GM06990 (cell line): Measurements from ENCODE around the gene DPF1.

Source experiments
- DNase-seq: peaks from one replicate; pipeline ENCODE4 v3.0.0-alpha.2; 2011; ENCODE audit not compliant: insufficient read length; ENCODE audit errors: extremely low read depth
- H3K27me3 ChIP-seq: replicated peaks from 2 replicates; pipeline ENCODE4 v1.6.0; 2011; ENCODE audit warnings: low read length; ENCODE audit not compliant: control insufficient read depth, insufficient read depth
- H3K36me3 ChIP-seq: 2 replicates; pipeline ENCODE4 v1.5.1; 2011; ENCODE audit warnings: low read length; ENCODE audit not compliant: control insufficient read depth, insufficient read depth
- H3K4me3 ChIP-seq: replicated peaks from 2 replicates; pipeline ENCODE4 v1.5.1; 2011; ENCODE audit warnings: low read depth, mild to moderate bottlenecking, control low read depth, low read length
- TF ChIP-seq, protein P1 (sequence below): IDR thresholded peaks from 2 replicates; pipeline ENCODE4 v1.5.1; 2011; ENCODE audit warnings: low read length, control low read depth, mild to moderate bottlenecking, inconsistent platforms; ENCODE audit not compliant: insufficient read depth, poor library complexity, severe bottlenecking

DPF1 gene

DNA sequence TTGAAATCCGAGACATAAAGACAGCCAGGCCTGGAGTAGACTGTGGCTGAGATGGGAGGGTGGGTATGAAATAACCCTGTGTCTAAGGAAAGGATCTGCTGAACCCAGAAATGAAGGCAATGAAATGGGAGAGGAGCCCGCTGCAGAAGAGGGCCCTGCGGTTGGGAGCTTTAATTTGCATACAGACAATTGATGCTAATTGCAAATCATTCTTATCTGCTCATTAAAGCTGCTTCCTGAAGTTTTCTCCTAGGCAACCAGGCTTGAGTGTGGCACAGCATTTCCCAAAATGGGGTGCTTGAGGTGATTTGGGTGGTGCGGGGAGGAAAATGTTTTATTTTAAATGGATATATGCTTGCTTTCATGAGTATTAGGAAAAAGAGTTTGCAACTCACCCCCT is 55.4 kb downstream of the DPF1 start:
- no peak overlapping the region for H3K4me3 ChIP-seq
- peaks cover 26% of the 10 kb centered on the region for H3K36me3 ChIP-seq
- TF ChIP-seq, protein P1, sequence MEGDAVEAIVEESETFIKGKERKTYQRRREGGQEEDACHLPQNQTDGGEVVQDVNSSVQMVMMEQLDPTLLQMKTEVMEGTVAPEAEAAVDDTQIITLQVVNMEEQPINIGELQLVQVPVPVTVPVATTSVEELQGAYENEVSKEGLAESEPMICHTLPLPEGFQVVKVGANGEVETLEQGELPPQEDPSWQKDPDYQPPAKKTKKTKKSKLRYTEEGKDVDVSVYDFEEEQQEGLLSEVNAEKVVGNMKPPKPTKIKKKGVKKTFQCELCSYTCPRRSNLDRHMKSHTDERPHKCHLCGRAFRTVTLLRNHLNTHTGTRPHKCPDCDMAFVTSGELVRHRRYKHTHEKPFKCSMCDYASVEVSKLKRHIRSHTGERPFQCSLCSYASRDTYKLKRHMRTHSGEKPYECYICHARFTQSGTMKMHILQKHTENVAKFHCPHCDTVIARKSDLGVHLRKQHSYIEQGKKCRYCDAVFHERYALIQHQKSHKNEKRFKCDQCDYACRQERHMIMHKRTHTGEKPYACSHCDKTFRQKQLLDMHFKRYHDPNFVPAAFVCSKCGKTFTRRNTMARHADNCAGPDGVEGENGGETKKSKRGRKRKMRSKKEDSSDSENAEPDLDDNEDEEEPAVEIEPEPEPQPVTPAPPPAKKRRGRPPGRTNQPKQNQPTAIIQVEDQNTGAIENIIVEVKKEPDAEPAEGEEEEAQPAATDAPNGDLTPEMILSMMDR: no peak
- DNase-seq: no peak
- H3K27me3 ChIP-seq: no peaks in the 10 kb centered on the region

DNA sequence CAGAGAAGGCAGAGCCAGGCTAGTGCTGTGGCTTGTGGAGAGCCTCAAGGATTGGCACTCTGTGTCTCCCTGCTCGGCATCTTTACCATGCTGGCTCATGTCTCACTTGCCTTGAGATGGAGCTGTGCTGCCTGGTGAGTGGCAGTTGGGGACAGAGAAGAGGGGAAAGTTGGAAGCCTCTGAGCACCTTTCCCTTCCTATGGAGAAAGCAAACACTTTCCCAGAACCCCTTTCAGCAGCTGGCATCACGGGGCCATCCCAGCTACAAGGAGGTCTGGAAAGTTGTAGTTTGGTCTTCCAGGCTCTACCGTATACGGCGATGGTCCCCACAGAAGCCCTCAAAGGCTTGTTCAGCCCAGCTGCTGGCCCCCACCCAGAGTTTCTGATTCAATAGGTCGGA is 58.7 kb downstream of the DPF1 start:
- TF ChIP-seq, protein P1: no peak
- DNase-seq: no peak
- no peak overlapping the region for H3K4me3 ChIP-seq
- no peaks in the 10 kb centered on the region for H3K27me3 ChIP-seq
- peaks cover 38% of the 10 kb centered on the region for H3K36me3 ChIP-seq

DNA sequence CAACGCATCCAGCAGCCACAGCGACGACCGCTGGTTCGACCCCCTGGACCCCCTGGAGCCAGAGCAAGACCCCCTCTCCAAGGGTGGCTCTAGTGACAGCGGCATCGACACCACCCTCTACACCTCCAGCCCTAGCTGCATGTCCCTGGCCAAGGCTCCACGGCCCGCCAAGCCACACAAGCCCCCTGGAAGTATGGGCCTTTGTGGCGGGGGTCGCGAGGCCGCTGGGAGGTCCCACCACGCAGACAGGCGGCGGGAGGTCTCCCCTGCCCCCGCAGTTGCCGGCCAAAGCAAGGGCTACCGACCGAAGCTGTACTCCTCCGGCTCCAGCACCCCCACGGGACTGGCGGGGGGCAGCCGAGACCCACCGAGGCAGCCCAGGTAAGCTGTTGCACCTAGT is 59.5 kb downstream of the DPF1 start:
- H3K36me3 ChIP-seq: peaks cover 38% of the 10 kb centered on the region
- H3K4me3 ChIP-seq: no peak overlapping the region
- no peak for DNase-seq
- no peaks in the 10 kb centered on the region for H3K27me3 ChIP-seq
- TF ChIP-seq, protein P1: no peak

DNA sequence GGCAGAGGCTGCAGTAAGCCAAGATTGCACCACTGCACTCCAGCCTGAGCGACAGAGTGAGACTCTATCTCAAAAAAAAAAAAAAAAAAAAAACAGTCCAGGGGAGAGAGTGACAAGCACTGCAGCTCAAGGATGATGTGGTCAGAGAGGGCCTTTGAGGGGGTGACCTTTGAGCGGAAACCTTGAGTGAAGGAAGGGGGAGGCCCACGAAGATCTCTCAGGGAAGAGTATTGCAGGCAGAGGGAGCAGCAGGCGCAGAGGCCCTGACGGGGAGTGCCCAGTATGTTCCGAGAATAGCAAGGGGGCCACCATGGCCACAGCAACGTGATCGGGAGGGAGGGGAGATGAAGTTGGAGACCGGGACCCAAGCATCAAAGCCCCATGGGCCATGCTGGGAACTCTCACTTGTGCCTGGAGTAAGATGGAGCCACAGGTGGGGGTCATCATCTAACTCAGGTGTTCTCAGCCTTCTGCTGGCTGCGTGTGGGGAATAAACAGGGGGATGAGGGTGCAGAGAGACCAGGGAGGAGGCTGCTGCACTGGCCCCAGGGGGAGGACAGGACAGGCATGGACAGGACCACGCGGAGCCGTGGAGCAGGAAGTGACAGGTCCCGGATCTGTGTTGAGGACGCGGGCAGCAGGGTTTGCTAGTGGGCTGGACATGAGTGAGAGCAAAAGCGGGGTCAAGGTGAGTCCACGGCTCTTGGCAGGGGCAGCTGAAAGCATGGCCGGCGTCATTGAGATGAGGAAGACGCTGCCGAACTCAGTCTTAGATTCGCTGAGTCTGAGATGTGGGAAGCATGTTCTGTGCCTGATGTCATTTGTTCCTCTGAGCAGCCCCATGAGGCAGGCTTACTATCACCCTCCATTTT is 60.4 kb downstream of the DPF1 start:
- Histone ChIP-seq H3K4me3 (no peak overlapping the region), H3K27me3 (no peaks in the 10 kb centered on the region), H3K36me3 (peaks cover 42% of the 10 kb centered on the region)
- TF ChIP-seq, protein P1: no peak
- DNase-seq: no peak

DNA sequence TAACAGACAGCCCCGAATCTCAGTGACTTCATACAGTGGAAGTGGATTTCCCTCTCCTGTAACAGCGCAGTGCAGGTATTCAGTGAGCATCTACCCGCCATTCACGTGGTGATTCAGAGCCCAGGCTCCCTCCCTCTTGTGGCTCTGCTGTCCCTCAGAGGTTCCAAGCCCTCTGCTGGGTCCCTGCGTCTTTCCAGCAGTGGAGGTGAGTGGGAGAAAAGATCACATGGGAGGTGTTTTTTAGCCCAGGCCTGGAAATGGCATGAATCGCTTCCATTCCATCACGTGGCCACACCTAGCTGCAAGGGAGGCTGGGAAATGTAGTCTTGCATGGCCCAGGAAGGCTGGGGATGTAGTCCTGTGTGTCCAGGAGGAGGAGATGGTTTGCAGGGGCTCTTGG is 61.4 kb downstream of the DPF1 start:
- Histone ChIP-seq H3K4me3 (no peak overlapping the region), H3K27me3 (no peaks in the 10 kb centered on the region), H3K36me3 (peaks cover 42% of the 10 kb centered on the region)
- TF ChIP-seq, protein P1: no peak
- no peak for DNase-seq

DNA sequence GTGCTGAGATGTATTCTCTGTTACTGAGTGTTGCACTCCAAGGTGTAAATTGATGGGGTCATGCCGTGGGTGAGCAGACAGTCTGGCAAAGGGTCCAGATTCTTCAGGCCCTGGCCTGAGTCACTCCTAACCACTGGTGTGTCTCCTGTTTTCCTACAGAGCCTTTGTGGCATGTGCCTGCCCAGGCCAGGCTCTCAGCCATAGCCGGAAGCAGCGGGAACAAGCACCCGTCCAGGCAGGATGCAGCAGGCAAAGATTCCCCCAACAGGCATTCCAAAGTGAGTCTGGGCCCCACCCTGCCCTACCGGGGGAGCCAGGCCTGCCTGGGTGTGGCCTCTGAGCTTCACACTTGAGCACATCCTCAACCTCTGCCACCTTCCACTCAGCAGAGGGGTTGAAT is 61.9 kb downstream of the DPF1 start:
- Histone ChIP-seq H3K4me3 (no peak overlapping the region), H3K36me3 (peaks cover 42% of the 10 kb centered on the region), H3K27me3 (no peaks in the 10 kb centered on the region)
- no peak for DNase-seq
- TF ChIP-seq, protein P1: no peak
